Natural killer cell (primary cell): ENCODE data around the gene TMEM234. TPM values are rescaled to one million over a fixed set of nuclear protein-coding genes. Genes with fewer than 3 reads are reported as not detected.

Experiments
- ATAC-seq, 3 donors: fragments of 150-1000 bp in 2 of 3; fragments of 200-7000 bp in 1 of 3; cut with Tn5 transposase; 1 replicate in 1 of 3; 2 replicates in 2 of 3; pipeline ENCODE4 v1.10.0; 2021; ENCODE audit warnings: mild to moderate bottlenecking in 2 of 3, moderate library complexity in 2 of 3
- DNase-seq, 2 donors: peaks; one replicate each; pipeline versions ENCODE4 v3.0.0 to v3.0.0-alpha.2; 2013 to 2021; ENCODE audit warnings: mixed read lengths in 1 of 2
- H3K27ac ChIP-seq: one replicate; pipeline ENCODE4 v1.5.1; 2013; ENCODE audit warnings: mild to moderate bottlenecking, low read length
- H3K27me3 ChIP-seq: one replicate; pipeline ENCODE4 v1.6.1; 2013; ENCODE audit warnings: low read length; ENCODE audit not compliant: control insufficient read depth, insufficient read depth
- H3K36me3 ChIP-seq: one replicate; pipeline ENCODE4 v1.6.1; 2013; ENCODE audit warnings: low read length; ENCODE audit not compliant: control insufficient read depth, insufficient read depth
- H3K4me1 ChIP-seq: one replicate; pipeline ENCODE4 v1.6.1; 2013; ENCODE audit warnings: low read length; ENCODE audit not compliant: control insufficient read depth, insufficient read depth
- H3K4me3 ChIP-seq: one replicate; pipeline ENCODE4 v1.5.1; 2013; ENCODE audit warnings: low read length
- H3K9me3 ChIP-seq: one replicate; pipeline ENCODE4 v1.6.1; 2013; ENCODE audit warnings: low read length; ENCODE audit not compliant: control insufficient read depth, insufficient read depth
- H3K27ac Mint-ChIP-seq, 2 donors: one replicate each; pipeline ENCODE4 v1.8.0; 2022; ENCODE audit warnings: mild to moderate bottlenecking in 2 of 2, mixed read lengths in 2 of 2, moderate library complexity in 1 of 2
- H3K27me3 Mint-ChIP-seq, 2 donors: one replicate each; pipeline ENCODE4 v1.8.0; 2022; ENCODE audit warnings: low read depth in 2 of 2, mixed read lengths in 2 of 2
- H3K36me3 Mint-ChIP-seq: one replicate; pipeline ENCODE4 v1.8.0; 2022; ENCODE audit warnings: mixed read lengths
- H3K4me1 Mint-ChIP-seq, 2 donors: one replicate each; pipeline ENCODE4 v1.8.0; 2022; ENCODE audit warnings: mixed read lengths in 2 of 2
- H3K4me3 Mint-ChIP-seq: one replicate; pipeline ENCODE4 v1.8.0; 2022; ENCODE audit warnings: mild to moderate bottlenecking, moderate library complexity, mixed read lengths
- H3K9me3 Mint-ChIP-seq, 2 donors: one replicate each; pipeline ENCODE4 v1.8.0; 2022; ENCODE audit warnings: mixed read lengths in 2 of 2
- WGBS: methylation state at CpG from one replicate; pipeline ENCODE4 v1.1.7; 2013; ENCODE audit warnings: missing lambda C conversion rate; ENCODE audit not compliant: insufficient coverage; 5-methylcytosine and 5-hydroxymethylcytosine counted together
- intact Hi-C: fragments of 100-400 bp; cut with micrococcal nuclease; formaldehyde crosslinking; loops from one replicate; pipeline ENCODE4 v1.14.2; 2022
- total RNA-seq, 4 donors: library from RNA; stranded (reverse); fragments of 120-200 nt in 1 of 4; gene quantifications; one replicate each; pipeline versions ENCODE4 v1.2.3 to v1.2.4, GENCODE V29; 2013 to 2022
- TF ChIP-seq, protein P1 (sequence below): fragments of 200-600 bp; IDR thresholded peaks from one replicate; pipeline ENCODE4 v1.8.0; 2022; ENCODE audit warnings: antibody characterized with exemption

The TMEM234 gene
- total RNA-seq, 3 donors from 2014 or later (not counting 1 experiment from before 2014, with no cell fraction given) = 22.2 to 27.1 (median 24.7) TPM

DNA sequence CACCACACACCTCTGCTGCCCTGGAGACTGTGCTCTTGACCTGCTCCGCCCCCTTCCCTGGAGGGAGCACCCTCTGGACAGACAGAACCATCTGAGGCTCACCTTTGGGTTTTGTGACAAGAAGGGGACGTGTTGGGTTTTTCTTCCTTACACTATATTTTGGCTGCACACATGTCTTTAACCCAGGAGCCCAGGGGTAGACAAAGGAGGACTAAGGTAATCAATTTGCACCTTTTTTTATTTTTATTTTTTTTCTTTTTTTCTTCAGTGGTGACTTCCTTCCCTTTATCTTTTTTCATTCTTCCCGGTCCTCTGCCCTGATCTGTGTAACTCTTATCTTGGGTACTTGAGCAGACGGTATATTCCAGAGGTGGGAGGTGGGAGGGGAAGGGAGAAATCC lies 51.2 kb downstream of the TMEM234 start:
- no peak overlapping the region for H3K27ac Mint-ChIP-seq
- DNase-seq = no peak
- intact Hi-C loops = no loop called here
- TF ChIP-seq, protein P1, sequence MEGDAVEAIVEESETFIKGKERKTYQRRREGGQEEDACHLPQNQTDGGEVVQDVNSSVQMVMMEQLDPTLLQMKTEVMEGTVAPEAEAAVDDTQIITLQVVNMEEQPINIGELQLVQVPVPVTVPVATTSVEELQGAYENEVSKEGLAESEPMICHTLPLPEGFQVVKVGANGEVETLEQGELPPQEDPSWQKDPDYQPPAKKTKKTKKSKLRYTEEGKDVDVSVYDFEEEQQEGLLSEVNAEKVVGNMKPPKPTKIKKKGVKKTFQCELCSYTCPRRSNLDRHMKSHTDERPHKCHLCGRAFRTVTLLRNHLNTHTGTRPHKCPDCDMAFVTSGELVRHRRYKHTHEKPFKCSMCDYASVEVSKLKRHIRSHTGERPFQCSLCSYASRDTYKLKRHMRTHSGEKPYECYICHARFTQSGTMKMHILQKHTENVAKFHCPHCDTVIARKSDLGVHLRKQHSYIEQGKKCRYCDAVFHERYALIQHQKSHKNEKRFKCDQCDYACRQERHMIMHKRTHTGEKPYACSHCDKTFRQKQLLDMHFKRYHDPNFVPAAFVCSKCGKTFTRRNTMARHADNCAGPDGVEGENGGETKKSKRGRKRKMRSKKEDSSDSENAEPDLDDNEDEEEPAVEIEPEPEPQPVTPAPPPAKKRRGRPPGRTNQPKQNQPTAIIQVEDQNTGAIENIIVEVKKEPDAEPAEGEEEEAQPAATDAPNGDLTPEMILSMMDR = no peak
- no peak overlapping the region for H3K4me3 Mint-ChIP-seq
- Histone ChIP-seq H3K27ac (no peak overlapping the region), H3K36me3 (peaks cover 54% of the 10 kb centered on the region), H3K4me3 (no peak overlapping the region), H3K4me1 (no peaks in the 10 kb centered on the region), H3K27me3 (no peaks in the 10 kb centered on the region), H3K9me3 (no peaks in the 10 kb centered on the region)
- no peaks in the 10 kb centered on the region for H3K27me3 Mint-ChIP-seq
- ATAC-seq = no peak
- H3K36me3 Mint-ChIP-seq = peaks cover 16% of the 10 kb centered on the region
- peaks cover 0 to 5% of the 10 kb centered on the region in 2 donors for H3K4me1 Mint-ChIP-seq
- WGBS = 96% methylated on average over 3 of the region's 4 CpGs
- no peaks in the 10 kb centered on the region for H3K9me3 Mint-ChIP-seq

Other genes starting within 250 kb of the TMEM234 start
- 100 to 1,000 TPM; 107 to 112 (median 109) TPM for gene KHDRBS1, start 208.5 kb downstream of the TMEM234 start, total RNA-seq
- gene TMEM39B, start 149.4 kb downstream of the TMEM234 start, total RNA-seq = 10 to 100 TPM; 13.3 to 17.1 (median 15.8) TPM
- gene KPNA6, start 114.3 kb downstream of the TMEM234 start, total RNA-seq = 10 to 100 TPM; 48.6 to 59.0 (median 52.8) TPM
- 10 to 100 TPM; 26.0 to 36.0 (median 33.3) TPM for gene TXLNA, start 42.7 kb downstream of the TMEM234 start, total RNA-seq
- 10 to 100 TPM; 19.3 to 30.6 (median 19.8) TPM for gene CCDC28B, start 21.8 kb downstream of the TMEM234 start, total RNA-seq
- 1 to 10 TPM; 1.8 to 3.5 (median 3.3) TPM for gene IQCC, start 16.7 kb downstream of the TMEM234 start, total RNA-seq
- gene DCDC2B, start 13.3 kb downstream of the TMEM234 start, total RNA-seq = not detected
- 100 to 1,000 TPM; 107 to 126 (median 110) TPM for gene EIF3I, start 54 bp upstream of the TMEM234 start, total RNA-seq
- 1 to 10 TPM in 1 of 3 donors, under 1 TPM in 2; 0.54 to 1.3 (median 0.80) TPM for gene FAM167B, start 24.9 kb upstream of the TMEM234 start, total RNA-seq
- gene LCK, start 28.9 kb upstream of the TMEM234 start, total RNA-seq = 100 to 1,000 TPM; 180 to 227 (median 215) TPM
- 100 to 1,000 TPM; 110 to 133 (median 125) TPM for gene HDAC1, start 69.7 kb upstream of the TMEM234 start, total RNA-seq
- gene MARCKSL1, start 113.9 kb upstream of the TMEM234 start, total RNA-seq = 10 to 100 TPM; 21.7 to 26.1 (median 21.8) TPM
- 10 to 100 TPM; 18.3 to 23.5 (median 21.0) TPM for gene FAM229A, start 140.1 kb upstream of the TMEM234 start, total RNA-seq
- 1 to 10 TPM; 1.2 to 3.7 (median 1.4) TPM for gene TSSK3, start 140.2 kb upstream of the TMEM234 start, total RNA-seq
- gene BSDC1, start 172.1 kb upstream of the TMEM234 start, total RNA-seq = 100 to 1,000 TPM; 150 to 203 (median 174) TPM
- not detected for gene ZBTB8B, start 242.7 kb upstream of the TMEM234 start, total RNA-seq